IMR-90 (cell line): ENCODE data around the gene OGDHL. TPM values are rescaled to one million over a fixed set of nuclear protein-coding genes. Genes with fewer than 3 reads are reported as not detected.

Source experiments
- ATAC-seq: fragments of 200-7000 bp; cut with Tn5 transposase; 2 replicates; pipeline ENCODE4 v1.9.1; 2020; ENCODE audit warnings: low read depth, mild to moderate bottlenecking, moderate library complexity
- BruUV-seq: library from RNA; stranded (reverse); fragments of 400-500 nt; replicated peaks from 2 replicates; lab custom pipeline; 2021; lab: Mats Ljungman, UMichigan
- CTCF ChIA-PET: fragments of 300-600 bp; formaldehyde crosslinking; extraction: SDS; loops from one replicate; lab custom pipeline; 2021; ENCODE audit warnings: antibody characterized with exemption; lab: Yijun Ruan, JAX
- POLR2A ChIA-PET: fragments of 300-600 bp; sonication (Branson Sonifier 250); formaldehyde crosslinking; loops from one replicate; lab custom pipeline; 2022; ENCODE audit warnings: antibody characterized with exemption; ENCODE audit not compliant: unreplicated experiment; lab: Charles Lee
- DNase-seq: peaks from one replicate; pipeline ENCODE4 v3.0.0; 2013
- H2AFZ ChIP-seq: replicated peaks from 2 replicates; pipeline ENCODE3; 2013; ENCODE audit warnings: low read length, mild to moderate bottlenecking; ENCODE audit not compliant: poor library complexity
- H2AK5ac ChIP-seq: 2 replicates; pipeline ENCODE4 v1.6.1; 2013; ENCODE audit warnings: low read depth, low read length, inconsistent platforms
- H2AK9ac ChIP-seq: replicated peaks from 2 replicates; pipeline ENCODE3; 2013; ENCODE audit warnings: mild to moderate bottlenecking, low read depth, low read length, moderate library complexity; ENCODE audit not compliant: poor library complexity
- H2BK120ac ChIP-seq: 2 replicates; pipeline ENCODE4 v1.6.1; 2013; ENCODE audit warnings: low read depth, low read length, inconsistent platforms
- H2BK15ac ChIP-seq: 3 replicates; pipeline ENCODE4 v1.6.1; 2013; ENCODE audit warnings: low read depth, low read length, inconsistent platforms
- H2BK20ac ChIP-seq: 2 replicates; pipeline ENCODE4 v1.6.1; 2013; ENCODE audit warnings: low read depth, mild to moderate bottlenecking, inconsistent platforms, low read length, moderate library complexity
- H2BK5ac ChIP-seq: 2 replicates; pipeline ENCODE4 v1.6.1; 2013; ENCODE audit warnings: mild to moderate bottlenecking, low read depth, low read length, inconsistent platforms; ENCODE audit not compliant: poor library complexity, severe bottlenecking
- H3K14ac ChIP-seq: replicated peaks from 2 replicates; pipeline ENCODE4 v1.6.1; 2013; ENCODE audit warnings: low read depth, low read length, inconsistent platforms
- H3K18ac ChIP-seq: 2 replicates; pipeline ENCODE4 v1.6.1; 2013; ENCODE audit warnings: low read depth, low read length, control low read depth
- H3K23ac ChIP-seq: 2 replicates; pipeline ENCODE4 v1.6.1; 2013; ENCODE audit warnings: low read depth, low read length, inconsistent platforms
- H3K27ac ChIP-seq: 2 replicates; pipeline ENCODE4 v1.5.1; 2013; ENCODE audit warnings: mild to moderate bottlenecking, control low read depth, low read length; ENCODE audit not compliant: insufficient read depth
- H3K27me3 ChIP-seq: 2 replicates; pipeline ENCODE4 v1.6.1; 2013; ENCODE audit warnings: low read length; ENCODE audit not compliant: control insufficient read depth, insufficient read depth
- H3K36me3 ChIP-seq: 2 replicates; pipeline ENCODE4 v1.6.1; 2013; ENCODE audit warnings: low read length, mixed read lengths; ENCODE audit not compliant: control insufficient read depth, insufficient read depth
- H3K4ac ChIP-seq: 2 replicates; pipeline ENCODE4 v1.6.1; 2013; ENCODE audit warnings: low read depth, low read length, inconsistent platforms
- H3K4me1 ChIP-seq: 2 replicates; pipeline ENCODE4 v1.6.1; 2013; ENCODE audit warnings: low read length, mixed read lengths; ENCODE audit not compliant: control insufficient read depth, insufficient read depth
- H3K4me2 ChIP-seq: 2 replicates; pipeline ENCODE4 v1.6.1; 2013; ENCODE audit warnings: low read depth, mild to moderate bottlenecking, control low read depth, low read length, moderate library complexity
- H3K4me3 ChIP-seq: 2 replicates; pipeline ENCODE4 v1.5.1; 2013; ENCODE audit warnings: low read depth, mild to moderate bottlenecking, control low read depth, low read length, moderate library complexity; ENCODE audit not compliant: insufficient read depth
- H3K56ac ChIP-seq: 2 replicates; pipeline ENCODE4 v1.6.1; 2013; ENCODE audit warnings: low read length, inconsistent platforms; ENCODE audit not compliant: insufficient read depth; ENCODE audit errors: extremely low read depth
- H3K79me1 ChIP-seq, 2 experiments: 2 replicates each; pipeline ENCODE4 v1.6.1; 2013; ENCODE audit warnings: low read length in 2 of 2, inconsistent platforms in 1 of 2, low read depth in 1 of 2
- H3K9ac ChIP-seq: 2 replicates; pipeline ENCODE4 v1.6.1; 2013; ENCODE audit warnings: low read depth, low read length, control low read depth
- H3K9me1 ChIP-seq: 2 replicates; pipeline ENCODE4 v1.6.1; 2013; ENCODE audit warnings: low read length, inconsistent platforms; ENCODE audit not compliant: insufficient read depth
- H3K9me3 ChIP-seq: 2 replicates; pipeline ENCODE4 v1.6.1; 2013; ENCODE audit warnings: low read length; ENCODE audit not compliant: control insufficient read depth, insufficient read depth
- H4K20me1 ChIP-seq: 2 replicates; pipeline ENCODE4 v1.6.1; 2013; ENCODE audit warnings: low read length, inconsistent platforms; ENCODE audit not compliant: insufficient read depth
- H4K5ac ChIP-seq: 2 replicates; pipeline ENCODE4 v1.6.1; 2013; ENCODE audit warnings: mild to moderate bottlenecking, low read depth, low read length, control low read depth
- H4K8ac ChIP-seq, 2 experiments: 2 replicates each; pipeline ENCODE4 v1.6.1; 2013; ENCODE audit warnings: low read depth in 2 of 2, low read length in 2 of 2, control low read depth in 1 of 2, inconsistent platforms in 1 of 2
- H4K91ac ChIP-seq: 2 replicates; pipeline ENCODE4 v1.6.1; 2013; ENCODE audit warnings: low read depth, low read length, inconsistent platforms; ENCODE audit not compliant: insufficient read depth
- BHLHE40 ChIP-seq: fragments of 150-350 bp; IDR thresholded peaks from 2 replicates; pipeline ENCODE4 v1.6.1; 2016; ENCODE audit warnings: mild to moderate bottlenecking, low read depth, low read length
- CEBPB ChIP-seq: IDR thresholded peaks from 2 replicates; pipeline ENCODE4 v1.6.1; 2012; ENCODE audit warnings: low read depth, low read length, improper control_type of control experiment
- CHD1 ChIP-seq: IDR thresholded peaks from 2 replicates; pipeline ENCODE4 v1.6.1; 2012; ENCODE audit warnings: low read depth, low read length, improper control_type of control experiment
- FOS ChIP-seq: fragments of 150-350 bp; IDR thresholded peaks from 2 replicates; pipeline ENCODE4 v1.6.1; 2016; ENCODE audit warnings: low read depth, low read length
- MAFK ChIP-seq: IDR thresholded peaks from 2 replicates; pipeline ENCODE4 v1.6.1; 2012; ENCODE audit warnings: low read depth, low read length, improper control_type of control experiment
- MAZ ChIP-seq: IDR thresholded peaks from 2 replicates; pipeline ENCODE4 v1.6.1; 2012; ENCODE audit warnings: low read depth, mild to moderate bottlenecking, low read length, improper control_type of control experiment, moderate library complexity, borderline replicate concordance
- NFE2L2 ChIP-seq: fragments of 150-350 bp; IDR thresholded peaks from 2 replicates; pipeline ENCODE4 v1.6.1; 2016; ENCODE audit warnings: low read depth, mild to moderate bottlenecking, low read length
- RCOR1 ChIP-seq: IDR thresholded peaks from 2 replicates; pipeline ENCODE4 v1.6.1; 2012; ENCODE audit warnings: mild to moderate bottlenecking, low read length, improper control_type of control experiment; ENCODE audit not compliant: insufficient replicate concordance
- RFX5 ChIP-seq: IDR thresholded peaks from 2 replicates; pipeline ENCODE4 v1.8.0; 2012; ENCODE audit warnings: low read depth, mild to moderate bottlenecking, low read length, moderate library complexity
- SMC3 ChIP-seq: fragments of 150-350 bp; IDR thresholded peaks from 2 replicates; pipeline ENCODE4 v1.6.1; 2016; ENCODE audit warnings: low read depth, mild to moderate bottlenecking, antibody characterized with exemption, low read length, moderate library complexity
- USF2 ChIP-seq: fragments of 150-350 bp; IDR thresholded peaks from 2 replicates; pipeline ENCODE4 v1.6.1; 2017; ENCODE audit warnings: mild to moderate bottlenecking, antibody characterized with exemption, low read length, low read depth
- WGBS, 2 experiments: methylation state at CpG; one replicate each; pipeline versions ENCODE4 v1.1.5 to v1.1.7; 2013; ENCODE audit warnings: missing lambda C conversion rate in 2 of 2; ENCODE audit not compliant: insufficient read length in 1 of 2; ENCODE audit errors: extremely low coverage in 2 of 2; 5-methylcytosine and 5-hydroxymethylcytosine counted together
- dilution Hi-C: fragments of 300-500 bp; cut with HindIII; formaldehyde crosslinking; loops from one replicate; pipeline ENCODE4 v1.14.3; 2018; ENCODE audit warnings: low sequenced_read_pairs; ENCODE audit not compliant: unreplicated experiment
- in situ Hi-C: fragments of 300-500 bp; cut with MboI; formaldehyde crosslinking; loops from 3 replicates; pipeline ENCODE4 v1.14.3; 2019; ENCODE audit warnings: low sequenced_read_pairs, inconsistent platforms, mixed read lengths
- intact Hi-C: fragments of 100-400 bp; cut with micrococcal nuclease; formaldehyde crosslinking; loops from 2 replicates; pipeline ENCODE4 v1.10.0; 2022
- polyA plus RNA-seq, 3 experiments: library from polyadenylated mRNA; depleted of rRNA; stranded (reverse); fragments of >200 nt; gene quantifications; 2 replicates each; pipeline ENCODE4 v1.2.3, GENCODE V29; 2012; ENCODE audit warnings: low replicate concordance in 1 of 3
- total RNA-seq: library from RNA; depleted of rRNA; stranded (reverse); fragments of >200 nt; gene quantifications from 2 replicates; pipeline ENCODE4 v1.2.3, GENCODE V29; 2012
- TF ChIP-seq, protein P1 (sequence below): fragments of 150-350 bp; IDR thresholded peaks from 2 replicates; pipeline ENCODE4 v1.6.1; 2016; ENCODE audit warnings: low read depth, mild to moderate bottlenecking, low read length, moderate library complexity, borderline replicate concordance
- TF ChIP-seq, protein P2 (sequence below): conservative IDR thresholded peaks from 2 replicates; pipeline ENCODE4 v1.5.1; 2012; ENCODE audit warnings: mild to moderate bottlenecking, low read depth, low read length, improper control_type of control experiment

The OGDHL gene
- total and polyA plus RNA-seq, 2 of the 4 experiments (the other 2 are of a cell fraction), result 0.18 to 0.27 TPM

- Histone ChIP-seq H3K4me2 (no peak overlapping the region), H4K5ac (no peak overlapping the region), H4K20me1 (no peaks in the 10 kb centered on the region), H3K4ac (no peak overlapping the region), H3K4me1 (no peaks in the 10 kb centered on the region), H3K79me1 (no peaks in the 10 kb centered on the region), H3K36me3 (no peaks in the 10 kb centered on the region), H4K91ac (no peak overlapping the region), H3K4me3 (no peak overlapping the region), H2AK5ac (no peak overlapping the region), H4K8ac (no peak overlapping the region), H3K18ac (no peak overlapping the region), H3K14ac (no peak overlapping the region), H2BK120ac (no peak overlapping the region), H3K9ac (no peak overlapping the region), H2BK20ac (no peak overlapping the region), H3K27ac (no peak overlapping the region), H3K9me3 (no peaks in the 10 kb centered on the region; the same call in 1 of the 2 replicates), H2AK9ac (no peak overlapping the region), H2BK15ac (no peak overlapping the region), H2AFZ (no peak overlapping the region), H3K27me3 (peaks cover 29% of the 10 kb centered on the region), H2BK5ac (no peak overlapping the region), H3K56ac (no peak overlapping the region), H3K23ac (no peak overlapping the region), H3K9me1 (no peaks in the 10 kb centered on the region)
- in situ Hi-C loops (no loop called here), intact Hi-C loops (no loop called here), dilution Hi-C loops (no loop called here)
- WGBS, 2 experiments, result 86% methylated on average over 6 of the region's 8 CpGs; no CpG with 5 or more reads in 1 of the 2 experiments
- BruUV-seq, result no TSS peak
- no peak for ATAC-seq
- TF ChIP-seq, protein P1, sequence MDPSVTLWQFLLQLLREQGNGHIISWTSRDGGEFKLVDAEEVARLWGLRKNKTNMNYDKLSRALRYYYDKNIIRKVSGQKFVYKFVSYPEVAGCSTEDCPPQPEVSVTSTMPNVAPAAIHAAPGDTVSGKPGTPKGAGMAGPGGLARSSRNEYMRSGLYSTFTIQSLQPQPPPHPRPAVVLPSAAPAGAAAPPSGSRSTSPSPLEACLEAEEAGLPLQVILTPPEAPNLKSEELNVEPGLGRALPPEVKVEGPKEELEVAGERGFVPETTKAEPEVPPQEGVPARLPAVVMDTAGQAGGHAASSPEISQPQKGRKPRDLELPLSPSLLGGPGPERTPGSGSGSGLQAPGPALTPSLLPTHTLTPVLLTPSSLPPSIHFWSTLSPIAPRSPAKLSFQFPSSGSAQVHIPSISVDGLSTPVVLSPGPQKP, result no peak
- TF ChIP-seq USF2, result no peak
- TF ChIP-seq CEBPB, result no peak
- TF ChIP-seq, protein P2, sequence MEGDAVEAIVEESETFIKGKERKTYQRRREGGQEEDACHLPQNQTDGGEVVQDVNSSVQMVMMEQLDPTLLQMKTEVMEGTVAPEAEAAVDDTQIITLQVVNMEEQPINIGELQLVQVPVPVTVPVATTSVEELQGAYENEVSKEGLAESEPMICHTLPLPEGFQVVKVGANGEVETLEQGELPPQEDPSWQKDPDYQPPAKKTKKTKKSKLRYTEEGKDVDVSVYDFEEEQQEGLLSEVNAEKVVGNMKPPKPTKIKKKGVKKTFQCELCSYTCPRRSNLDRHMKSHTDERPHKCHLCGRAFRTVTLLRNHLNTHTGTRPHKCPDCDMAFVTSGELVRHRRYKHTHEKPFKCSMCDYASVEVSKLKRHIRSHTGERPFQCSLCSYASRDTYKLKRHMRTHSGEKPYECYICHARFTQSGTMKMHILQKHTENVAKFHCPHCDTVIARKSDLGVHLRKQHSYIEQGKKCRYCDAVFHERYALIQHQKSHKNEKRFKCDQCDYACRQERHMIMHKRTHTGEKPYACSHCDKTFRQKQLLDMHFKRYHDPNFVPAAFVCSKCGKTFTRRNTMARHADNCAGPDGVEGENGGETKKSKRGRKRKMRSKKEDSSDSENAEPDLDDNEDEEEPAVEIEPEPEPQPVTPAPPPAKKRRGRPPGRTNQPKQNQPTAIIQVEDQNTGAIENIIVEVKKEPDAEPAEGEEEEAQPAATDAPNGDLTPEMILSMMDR, result no peak
- TF ChIP-seq SMC3, result no peak
- no peak for TF ChIP-seq RCOR1
- no peak for TF ChIP-seq FOS
- TF ChIP-seq BHLHE40, result no peak
- no peak for TF ChIP-seq RFX5
- no peak for TF ChIP-seq CHD1
- TF ChIP-seq MAFK, result no peak
- TF ChIP-seq NFE2L2, result no peak
- TF ChIP-seq MAZ, result no peak
- CTCF ChIA-PET, result no interaction called here
- POLR2A ChIA-PET, result no interaction called here
- DNase-seq, result no peak
These were observed 7.6 kb upstream of the OGDHL start for GRCh38 chr10:49769692-49770091.
